Measurements from ENCODE around the gene SMYD3.

Gene SMYD3

DNA sequence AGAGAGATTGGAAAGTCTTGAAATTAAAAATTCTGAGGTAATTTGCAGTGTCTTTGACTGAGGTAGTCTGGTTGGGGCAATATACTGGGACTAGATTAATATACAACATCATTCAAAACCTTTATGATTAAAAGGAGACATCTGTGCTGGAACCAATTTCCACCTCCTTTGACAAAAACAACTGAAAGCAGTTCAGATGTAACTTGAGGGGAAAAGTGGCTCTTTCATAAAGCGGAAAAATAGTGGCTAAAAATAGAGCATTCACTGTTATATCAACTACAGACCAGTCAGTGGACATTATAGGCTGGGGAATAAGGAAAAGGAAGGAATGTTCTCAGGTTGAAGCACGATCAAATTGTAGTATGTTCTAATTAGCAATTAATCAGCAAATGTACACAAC is 635.9 kb downstream of the SMYD3 start:
- no peak for DNase-seq (ENCODE audit: low spot score)

GRCh38 chr1:245870698-245871097 is 636.4 kb downstream of the SMYD3 start:
- DNase-seq (ENCODE audit: low spot score) = no peak

GRCh38 chr1:245869847-245870246 is 637.2 kb downstream of the SMYD3 start:
- no peak for DNase-seq (ENCODE audit: low spot score)

- no peak for DNase-seq (ENCODE audit: low spot score)
Measured at GRCh38 chr1:245867738-245868137, 639.3 kb downstream of the SMYD3 start.

GRCh38 chr1:245864872-245865271 is 642.2 kb downstream of the SMYD3 start:
- DNase-seq (ENCODE audit: low spot score) = no peak

- DNase-seq (ENCODE audit: low spot score) = no peak
Measured at GRCh38 chr1:245863566-245864184, 643.4 kb downstream of the SMYD3 start.

GRCh38 chr1:245862812-245863540 is 644.1 kb downstream of the SMYD3 start:
- no peak for DNase-seq (ENCODE audit: low spot score)

- DNase-seq (ENCODE audit: low spot score) = no peak
Measured at GRCh38 chr1:245860657-245861544, 646.2 kb downstream of the SMYD3 start.

- DNase-seq (ENCODE audit: low spot score) = no peak
Measured at GRCh38 chr1:245859493-245860114, 647.5 kb downstream of the SMYD3 start.

- DNase-seq (ENCODE audit: low spot score) = no peak
Measured at GRCh38 chr1:245858722-245859492, 648.2 kb downstream of the SMYD3 start.

DNA sequence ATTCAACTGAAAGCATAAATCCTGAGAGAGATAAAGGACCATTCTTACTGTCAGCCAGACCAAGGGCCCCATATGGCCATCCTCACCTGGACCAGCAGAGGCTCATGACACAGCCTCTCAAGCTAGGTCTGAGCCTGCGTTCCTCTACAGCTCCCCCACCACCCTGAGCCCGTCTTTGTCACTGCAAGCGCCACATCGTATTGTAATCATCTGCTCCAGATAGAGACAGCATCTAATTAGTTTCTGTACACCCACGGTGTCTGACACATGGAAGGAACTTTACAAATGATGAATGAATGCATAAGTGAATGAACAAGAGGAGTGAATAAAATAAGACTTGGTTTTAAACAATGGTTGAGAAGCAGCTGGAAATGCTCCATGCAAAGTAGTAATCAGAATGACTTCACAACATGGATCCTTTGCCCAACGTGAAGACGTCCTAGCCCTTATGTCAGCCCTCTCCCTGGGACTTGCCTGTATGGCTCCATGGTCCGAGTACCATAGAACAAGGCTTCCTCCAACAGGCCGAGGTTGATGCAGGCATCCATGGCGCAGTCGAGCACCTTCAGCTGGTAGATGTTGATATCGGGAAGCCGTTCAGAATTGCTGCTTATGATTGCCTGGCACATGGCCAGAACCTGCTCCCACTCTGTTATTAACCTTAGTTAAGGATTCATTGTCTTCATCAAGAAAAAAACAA is 648.9 kb downstream of the SMYD3 start:
- DNase-seq (ENCODE audit: low spot score) = no peak

DNA sequence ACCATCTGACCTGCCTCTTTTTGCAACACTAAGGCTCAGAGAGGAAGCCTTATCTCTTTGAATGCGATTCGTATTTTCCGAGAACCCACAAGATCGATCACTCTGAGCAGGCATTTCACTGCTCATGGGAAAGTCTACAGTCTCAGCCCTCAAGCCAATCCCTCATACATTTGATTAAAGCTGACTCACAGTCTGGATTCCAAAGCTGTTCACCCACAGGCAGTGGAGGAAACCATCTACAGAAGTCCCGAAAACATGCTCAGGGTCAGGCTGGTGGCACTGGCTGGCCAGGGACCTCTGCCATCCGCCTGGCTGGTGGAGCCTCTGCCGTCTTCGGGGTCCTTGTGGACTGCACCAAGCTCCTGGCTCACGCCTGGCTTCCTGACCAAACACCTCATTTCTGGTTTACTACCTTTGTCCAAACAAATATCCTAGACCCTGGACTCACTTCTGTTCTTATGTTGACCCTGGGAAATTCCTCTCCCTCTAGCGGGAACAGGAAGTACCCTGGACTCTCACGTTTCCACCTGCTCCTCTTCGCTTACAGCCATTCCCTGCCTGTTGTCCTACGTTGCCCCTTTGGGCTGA is 650.0 kb downstream of the SMYD3 start:
- no peak for DNase-seq (ENCODE audit: low spot score)

DNA sequence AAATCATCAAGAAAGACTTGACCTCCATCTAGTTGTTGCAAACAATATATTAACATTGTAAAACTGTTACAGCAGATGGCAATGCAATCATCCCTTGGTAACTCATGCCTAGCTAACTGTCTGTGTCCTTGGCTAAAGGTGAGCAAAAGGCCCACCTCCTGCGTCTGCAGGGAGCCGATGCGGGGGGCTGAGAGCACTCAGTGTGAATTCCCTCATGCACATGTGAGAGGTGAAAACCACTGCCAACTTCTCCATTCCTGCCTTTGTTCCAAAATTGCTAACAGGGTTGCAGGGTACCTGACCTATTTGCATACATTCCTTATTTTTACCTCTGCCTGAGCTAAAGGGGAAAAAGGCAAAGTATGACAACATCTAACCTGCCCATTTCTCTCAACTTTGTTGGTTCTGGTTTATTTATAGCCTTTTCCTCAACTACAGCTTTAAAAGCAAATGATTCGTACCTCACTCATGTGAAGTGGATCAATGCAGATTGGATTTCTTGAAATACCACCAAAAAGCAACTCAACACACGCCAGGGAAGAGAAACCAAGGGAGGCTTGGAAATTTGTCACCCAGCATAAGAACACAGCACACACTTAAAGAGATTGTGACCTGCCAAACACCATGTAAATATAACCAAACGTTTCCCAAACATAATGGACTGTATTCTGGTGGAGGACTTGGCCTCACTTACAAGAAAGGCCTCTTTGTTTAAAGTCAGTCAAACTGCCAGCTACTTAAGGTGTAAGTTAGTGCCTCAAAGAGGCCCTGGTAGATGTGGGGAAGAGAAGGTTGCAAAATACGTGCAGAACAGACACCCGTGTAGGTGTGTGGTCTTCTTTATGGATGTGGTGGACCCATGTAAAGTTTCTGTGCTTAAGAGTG is 651.0 kb downstream of the SMYD3 start:
- no peak for DNase-seq (ENCODE audit: low spot score)

- no peak for DNase-seq (ENCODE audit: low spot score)
Measured at GRCh38 chr1:245853291-245853690, 653.8 kb downstream of the SMYD3 start.

- DNase-seq (ENCODE audit: low spot score) = no peak
Measured at GRCh38 chr1:245843101-245843500, 664.0 kb downstream of the SMYD3 start.

DNA sequence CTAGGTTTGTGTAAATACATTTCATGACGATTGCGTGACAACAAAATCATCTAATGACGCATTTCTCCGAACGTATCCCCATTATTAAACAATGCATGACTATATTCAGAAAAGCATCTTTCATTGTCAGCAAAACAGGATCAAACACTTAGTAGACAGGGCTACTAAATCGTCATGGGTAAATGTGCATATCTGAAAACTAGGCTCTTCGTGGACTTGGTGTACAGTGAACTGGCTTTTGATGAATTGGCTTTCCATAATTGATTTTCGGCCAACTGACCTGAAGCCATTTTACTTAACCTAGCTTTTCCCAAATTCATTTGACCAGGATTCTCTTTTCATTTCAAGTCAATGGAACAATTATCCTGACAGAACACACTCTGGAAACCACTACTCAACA is 665.0 kb downstream of the SMYD3 start:
- no peak for DNase-seq (ENCODE audit: low spot score)

- no peak for DNase-seq (ENCODE audit: low spot score)
Measured at GRCh38 chr1:245840971-245841370, 666.1 kb downstream of the SMYD3 start.

- no peak for DNase-seq (ENCODE audit: low spot score)
Measured at GRCh38 chr1:245837718-245838117, 669.4 kb downstream of the SMYD3 start.

DNA sequence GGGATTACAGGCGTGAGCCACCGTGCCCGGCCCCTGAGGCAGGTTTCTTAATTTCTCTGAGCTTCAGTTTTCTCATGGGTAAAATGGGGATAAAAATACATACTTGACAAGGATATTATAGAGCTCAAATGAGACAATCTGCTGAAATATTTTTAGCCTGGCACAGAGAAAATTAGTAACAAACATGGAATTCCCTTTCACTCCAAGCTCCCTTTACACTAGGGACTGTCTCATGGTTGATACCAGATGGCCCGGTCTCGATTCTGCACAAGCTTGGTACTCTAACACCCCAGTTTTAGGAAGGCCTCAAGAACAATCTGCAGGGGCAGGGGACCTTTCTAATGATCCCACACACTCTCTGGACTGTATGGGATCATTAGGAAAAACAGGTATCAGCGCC is 671.7 kb downstream of the SMYD3 start:
- no peak for DNase-seq (ENCODE audit: low spot score)

GRCh38 chr1:245834002-245834401 is 673.1 kb downstream of the SMYD3 start:
- DNase-seq (ENCODE audit: low spot score) = no peak

Data from pons (tissue), 1 donor.